Measurements from ENCODE around the gene TDRD3.

Gene TDRD3

DNA sequence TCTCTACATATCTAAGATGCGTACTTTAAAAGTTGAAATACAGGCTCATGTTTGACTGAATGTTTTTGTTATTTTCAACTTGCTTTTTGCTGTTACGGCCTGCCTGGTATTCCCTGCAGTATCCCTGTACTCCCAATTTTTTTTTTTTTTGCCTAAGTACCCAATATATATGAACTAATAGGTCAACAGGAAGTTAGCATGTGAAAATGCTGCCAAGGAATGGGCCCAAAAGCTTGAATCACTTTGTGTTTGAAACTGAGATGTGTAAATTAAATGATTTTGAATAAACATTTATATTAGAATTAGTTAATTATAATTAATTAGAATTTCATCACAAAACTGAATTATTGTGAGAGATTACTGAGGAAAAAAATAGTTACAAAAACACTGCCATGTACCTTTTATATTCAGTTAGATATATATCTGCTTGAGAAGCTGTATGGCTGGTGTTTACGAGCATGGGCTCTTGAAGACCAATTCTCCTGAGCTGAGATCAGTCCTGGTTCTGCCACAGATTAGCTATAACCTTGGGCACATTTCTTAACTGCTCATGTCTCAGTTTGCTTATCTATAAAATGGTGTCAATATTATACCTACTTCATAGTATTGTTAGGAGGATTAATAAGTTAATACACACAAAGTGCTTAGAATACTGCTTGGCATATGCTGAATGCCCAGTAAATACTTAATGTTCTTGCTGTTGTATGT is 16.0 kb downstream of the TDRD3 start:
- TF ChIP-seq POLR2AphosphoS5 (IDR thresholded peaks at IDR 0.05; ENCODE audit: low read depth, low read length) (no peak), POLR2A (IDR thresholded peaks at IDR 0.05; ENCODE audit: low read depth, low read length) (no peak), SPI1 (IDR thresholded peaks at IDR 0.05; ENCODE audit: low read depth, low read length) (no peak), PAX5 (IDR thresholded peaks at IDR 0.05; ENCODE audit: insufficient read depth, low read length, severe bottlenecking) (no peak), POU2F2 (IDR thresholded peaks at IDR 0.05; ENCODE audit: low read depth, low read length) (no peak), TAF1 (IDR thresholded peaks at IDR 0.05; ENCODE audit: low read depth, low read length) (no peak)
- no peak for DNase-seq (ENCODE audit: insufficient read length, low spot score)
- FAIRE-seq: no peak

DNA sequence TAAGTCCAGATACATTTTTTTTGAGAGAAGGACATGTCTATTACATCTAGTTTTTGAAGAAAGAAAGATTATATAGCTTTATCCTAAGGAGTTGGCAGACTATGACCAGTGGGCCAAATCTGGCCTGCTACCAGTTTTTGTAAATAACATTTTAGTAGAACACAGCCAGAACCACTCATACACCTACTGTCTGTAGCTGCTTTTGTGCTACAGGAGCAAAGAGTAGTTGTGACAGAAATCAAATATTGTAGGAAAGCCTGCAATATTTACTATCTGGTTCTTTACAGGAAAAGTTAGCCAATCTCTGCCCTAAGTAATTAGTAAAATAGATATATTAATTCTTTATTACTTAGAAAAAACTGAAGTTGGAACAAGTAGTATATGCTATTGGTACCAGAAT is 17.2 kb downstream of the TDRD3 start:
- TF ChIP-seq POLR2A (IDR thresholded peaks at IDR 0.05; ENCODE audit: low read depth, low read length): no peak
- TF ChIP-seq TAF1 (IDR thresholded peaks at IDR 0.05; ENCODE audit: low read depth, low read length): no peak
- no peak for FAIRE-seq
- no peak for DNase-seq (ENCODE audit: insufficient read length, low spot score)

DNA sequence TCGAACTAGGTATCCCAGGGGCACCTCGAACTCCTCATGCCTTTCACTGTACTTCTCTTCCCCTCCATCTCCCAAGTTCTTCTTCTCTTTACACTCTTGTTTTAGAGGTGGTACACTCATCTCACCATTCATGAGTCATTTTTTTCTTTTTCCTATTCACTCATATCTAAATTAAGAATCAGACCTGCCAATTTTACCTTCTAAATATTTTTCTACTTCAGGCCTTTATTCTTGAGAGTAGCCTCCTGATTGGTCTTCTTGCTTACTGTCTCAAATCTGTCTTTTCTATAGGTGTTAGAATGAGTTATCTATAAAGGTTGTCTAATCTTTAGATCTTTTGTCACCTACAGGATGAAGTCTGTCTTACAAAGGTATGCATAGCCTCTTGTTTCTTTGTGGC is 20.7 kb downstream of the TDRD3 start:
- no peak for TF ChIP-seq POU2F2 (IDR thresholded peaks at IDR 0.05; ENCODE audit: low read depth, low read length)
- no peak for TF ChIP-seq PAX5 (IDR thresholded peaks at IDR 0.05; ENCODE audit: insufficient read depth, low read length, severe bottlenecking)
- no peak for TF ChIP-seq TAF1 (IDR thresholded peaks at IDR 0.05; ENCODE audit: low read depth, low read length)
- no peak for TF ChIP-seq POLR2AphosphoS5 (IDR thresholded peaks at IDR 0.05; ENCODE audit: low read depth, low read length)
- no peak for TF ChIP-seq POLR2A (IDR thresholded peaks at IDR 0.05; ENCODE audit: low read depth, low read length)
- TF ChIP-seq SPI1 (IDR thresholded peaks at IDR 0.05; ENCODE audit: low read depth, low read length): no peak
- no peak for FAIRE-seq
- no peak for DNase-seq (ENCODE audit: insufficient read length, low spot score)

DNA sequence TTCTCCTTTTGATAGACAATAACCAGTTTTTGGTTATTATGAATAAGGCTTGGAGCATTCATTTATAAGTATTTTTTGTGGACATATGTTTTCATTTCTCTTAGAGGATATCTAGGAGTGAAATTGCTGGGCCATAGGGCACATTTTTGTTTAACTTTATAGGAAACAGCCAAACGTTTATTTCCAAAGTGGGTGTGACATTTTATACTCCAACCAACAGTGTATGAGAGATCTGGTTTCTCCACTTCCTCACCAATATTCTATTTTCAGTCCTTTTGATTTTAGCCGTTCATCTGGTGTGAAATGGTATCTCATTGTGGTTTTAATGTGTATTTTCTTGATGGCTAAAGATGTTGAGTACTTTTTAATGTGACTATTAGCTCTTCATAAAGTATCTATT is 21.9 kb downstream of the TDRD3 start:
- DNase-seq (ENCODE audit: insufficient read length, low spot score) (no peak), FAIRE-seq (no peak)
- TF ChIP-seq SPI1 (IDR thresholded peaks at IDR 0.05; ENCODE audit: low read depth, low read length): no peak
- TF ChIP-seq PAX5 (IDR thresholded peaks at IDR 0.05; ENCODE audit: insufficient read depth, low read length, severe bottlenecking): no peak
- TF ChIP-seq TAF1 (IDR thresholded peaks at IDR 0.05; ENCODE audit: low read depth, low read length): no peak
- no peak for TF ChIP-seq POU2F2 (IDR thresholded peaks at IDR 0.05; ENCODE audit: low read depth, low read length)
- TF ChIP-seq POLR2A (IDR thresholded peaks at IDR 0.05; ENCODE audit: low read depth, low read length): no peak
- TF ChIP-seq POLR2AphosphoS5 (IDR thresholded peaks at IDR 0.05; ENCODE audit: low read depth, low read length): no peak

DNA sequence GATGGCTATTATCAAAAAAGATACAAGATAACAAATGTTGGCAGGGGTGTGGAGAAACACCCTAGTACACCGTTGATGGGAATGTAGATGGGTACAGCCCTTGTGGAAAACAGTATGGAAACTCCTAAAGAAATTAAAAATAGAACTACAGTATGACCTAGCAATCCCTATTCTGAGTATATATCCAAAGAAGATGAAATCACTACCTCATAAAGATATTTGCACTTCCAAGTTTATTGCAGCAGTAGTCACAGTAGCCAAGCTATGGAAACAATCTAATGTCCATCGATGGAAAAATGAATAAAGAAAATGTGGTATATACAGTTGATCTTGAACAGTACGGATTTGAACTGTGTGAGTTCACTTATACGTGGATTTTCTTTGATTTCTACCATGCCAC is 28.3 kb downstream of the TDRD3 start:
- DNase-seq (ENCODE audit: insufficient read length, low spot score): no peak
- peak; percentile 20 for FAIRE-seq
- TF ChIP-seq POLR2AphosphoS5 (IDR thresholded peaks at IDR 0.05; ENCODE audit: low read depth, low read length) (no peak), TAF1 (IDR thresholded peaks at IDR 0.05; ENCODE audit: low read depth, low read length) (no peak), POLR2A (IDR thresholded peaks at IDR 0.05; ENCODE audit: low read depth, low read length) (no peak), SPI1 (IDR thresholded peaks at IDR 0.05; ENCODE audit: low read depth, low read length) (no peak), PAX5 (IDR thresholded peaks at IDR 0.05; ENCODE audit: insufficient read depth, low read length, severe bottlenecking) (no peak), POU2F2 (IDR thresholded peaks at IDR 0.05; ENCODE audit: low read depth, low read length) (no peak)

DNA sequence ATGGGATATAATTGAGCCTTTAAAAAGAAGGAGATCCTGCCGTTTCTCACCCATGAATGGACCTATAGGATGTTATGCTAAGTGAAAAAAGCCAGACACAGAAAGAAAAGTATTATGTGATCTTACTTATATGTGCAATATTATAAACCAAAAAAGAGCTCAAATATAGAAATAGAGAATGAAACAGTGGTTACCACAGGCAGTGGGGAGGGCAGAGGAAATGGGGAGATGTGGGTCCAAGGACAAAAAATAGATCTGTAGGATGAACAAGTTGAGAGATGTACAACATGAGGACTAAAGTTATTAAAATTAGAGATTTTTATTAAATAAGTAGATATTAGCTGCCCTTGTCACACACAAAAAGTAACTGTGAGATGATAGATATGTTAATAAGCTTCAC is 29.1 kb downstream of the TDRD3 start:
- DNase-seq (ENCODE audit: insufficient read length, low spot score): no peak
- FAIRE-seq: no peak
- TF ChIP-seq TAF1 (IDR thresholded peaks at IDR 0.05; ENCODE audit: low read depth, low read length) (no peak), SPI1 (IDR thresholded peaks at IDR 0.05; ENCODE audit: low read depth, low read length) (no peak), POU2F2 (IDR thresholded peaks at IDR 0.05; ENCODE audit: low read depth, low read length) (no peak), PAX5 (IDR thresholded peaks at IDR 0.05; ENCODE audit: insufficient read depth, low read length, severe bottlenecking) (no peak), POLR2AphosphoS5 (IDR thresholded peaks at IDR 0.05; ENCODE audit: low read depth, low read length) (no peak), POLR2A (IDR thresholded peaks at IDR 0.05; ENCODE audit: low read depth, low read length) (no peak)

DNA sequence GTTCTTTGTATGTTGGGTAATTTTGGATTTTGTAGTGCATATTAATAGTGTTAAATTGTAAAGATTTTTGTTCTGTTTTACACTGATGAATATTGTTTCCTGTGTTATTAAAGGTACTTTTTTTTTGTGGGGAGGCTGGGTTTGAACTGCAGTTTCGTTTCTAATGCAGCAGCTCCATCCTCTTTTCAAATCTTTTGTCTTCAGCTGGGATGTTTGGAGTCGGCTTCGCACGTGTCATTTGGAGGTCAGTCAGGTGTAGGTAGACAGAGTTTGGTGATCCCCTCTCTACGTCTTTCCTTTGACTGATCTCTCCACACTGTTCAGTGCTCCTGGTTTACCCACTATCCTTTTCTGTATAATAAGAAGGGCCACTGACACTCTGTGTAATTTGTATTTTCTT is 30.3 kb downstream of the TDRD3 start:
- TF ChIP-seq SPI1 (IDR thresholded peaks at IDR 0.05; ENCODE audit: low read depth, low read length): no peak
- no peak for TF ChIP-seq PAX5 (IDR thresholded peaks at IDR 0.05; ENCODE audit: insufficient read depth, low read length, severe bottlenecking)
- no peak for TF ChIP-seq TAF1 (IDR thresholded peaks at IDR 0.05; ENCODE audit: low read depth, low read length)
- TF ChIP-seq POU2F2 (IDR thresholded peaks at IDR 0.05; ENCODE audit: low read depth, low read length): no peak
- no peak for TF ChIP-seq POLR2AphosphoS5 (IDR thresholded peaks at IDR 0.05; ENCODE audit: low read depth, low read length)
- TF ChIP-seq POLR2A (IDR thresholded peaks at IDR 0.05; ENCODE audit: low read depth, low read length): no peak
- DNase-seq (ENCODE audit: insufficient read length, low spot score): no peak
- no peak for FAIRE-seq

DNA sequence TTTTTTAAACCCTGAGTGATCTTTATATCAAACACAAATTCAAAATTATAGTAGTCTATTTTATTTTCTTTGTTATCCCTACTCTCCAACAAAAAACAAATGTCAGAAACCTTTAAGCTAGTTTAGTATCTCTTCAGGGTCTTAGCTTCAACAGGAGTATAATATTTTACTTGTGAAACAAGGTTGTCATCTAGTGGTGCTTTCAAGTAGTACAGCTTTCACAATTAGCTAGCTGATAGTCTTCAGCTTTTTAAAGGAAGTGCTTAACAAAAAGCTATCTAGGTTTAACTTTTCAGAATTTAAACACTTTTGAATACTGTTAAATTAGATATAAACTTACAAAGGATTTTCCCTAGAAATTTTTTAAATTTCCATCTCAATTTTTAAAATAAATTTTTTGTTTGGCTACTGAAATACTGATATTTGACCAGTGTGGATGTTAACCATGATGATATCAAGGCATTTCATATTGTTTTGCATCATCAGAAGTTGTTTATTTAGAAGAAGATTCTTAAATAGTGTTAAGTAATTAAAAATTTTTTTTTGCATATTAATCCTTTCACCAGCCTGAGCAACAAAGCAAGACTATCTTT is 34.2 kb downstream of the TDRD3 start:
- TF ChIP-seq SPI1 (IDR thresholded peaks at IDR 0.05; ENCODE audit: low read depth, low read length) (peak; percentile 32; the same call in 1 of the 2 replicates), PAX5 (IDR thresholded peaks at IDR 0.05; ENCODE audit: insufficient read depth, low read length, severe bottlenecking) (no peak), TAF1 (IDR thresholded peaks at IDR 0.05; ENCODE audit: low read depth, low read length) (no peak), POU2F2 (IDR thresholded peaks at IDR 0.05; ENCODE audit: low read depth, low read length) (no peak), POLR2A (IDR thresholded peaks at IDR 0.05; ENCODE audit: low read depth, low read length) (no peak), POLR2AphosphoS5 (IDR thresholded peaks at IDR 0.05; ENCODE audit: low read depth, low read length) (no peak)
- DNase-seq (ENCODE audit: insufficient read length, low spot score): no peak
- FAIRE-seq: peak; percentile 13

DNA sequence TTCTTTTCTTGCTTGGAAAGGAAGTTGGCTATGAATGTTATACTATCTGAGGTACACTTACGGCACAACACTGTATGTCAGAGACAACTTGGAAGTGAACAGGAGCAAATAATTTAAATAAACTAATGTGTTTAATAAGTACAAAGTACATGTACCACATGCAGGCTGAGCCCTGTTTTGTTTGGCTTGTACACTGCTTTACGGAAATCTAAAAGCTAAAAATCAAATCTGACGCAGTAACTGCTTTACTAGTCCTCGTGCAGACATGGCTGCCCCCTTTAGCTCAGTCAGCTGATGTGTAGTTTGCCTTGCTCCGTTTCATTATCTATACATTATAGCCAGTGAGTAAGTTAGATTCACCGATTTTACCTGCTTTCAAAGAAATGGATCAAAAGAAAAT is 36.5 kb downstream of the TDRD3 start:
- FAIRE-seq (no peak), DNase-seq (ENCODE audit: insufficient read length, low spot score) (no peak)
- TF ChIP-seq POLR2A (IDR thresholded peaks at IDR 0.05; ENCODE audit: low read depth, low read length) (no peak), TAF1 (IDR thresholded peaks at IDR 0.05; ENCODE audit: low read depth, low read length) (no peak), PAX5 (IDR thresholded peaks at IDR 0.05; ENCODE audit: insufficient read depth, low read length, severe bottlenecking) (no peak), POU2F2 (IDR thresholded peaks at IDR 0.05; ENCODE audit: low read depth, low read length) (no peak), SPI1 (IDR thresholded peaks at IDR 0.05; ENCODE audit: low read depth, low read length) (no peak), POLR2AphosphoS5 (IDR thresholded peaks at IDR 0.05; ENCODE audit: low read depth, low read length) (no peak)
